HEK293 (cell line): ENCODE measurements around the gene ERI3.

ENCODE experiments used
- BCL11B ChIP-seq: fragments of 450-650 bp; formaldehyde crosslinking; IDR thresholded peaks from 2 replicates; pipeline ENCODE4 v1.5.1; 2016; ENCODE audit warnings: low read depth, missing biosample characterization, missing genetic modification characterization
- GLI2 ChIP-seq: fragments of 450-650 bp; formaldehyde crosslinking; IDR thresholded peaks from 2 replicates; pipeline ENCODE4; 2017; ENCODE audit warnings: missing biosample characterization, missing genetic modification characterization, low read depth, borderline replicate concordance
- GLIS2 ChIP-seq: fragments of 450-650 bp; formaldehyde crosslinking; IDR thresholded peaks from 2 replicates; pipeline ENCODE4 v1.5.1; 2016; ENCODE audit warnings: missing biosample characterization, missing genetic modification characterization
- SCRT1 ChIP-seq: fragments of 450-650 bp; formaldehyde crosslinking; IDR thresholded peaks from 2 replicates; pipeline ENCODE4 v1.5.1; 2016; ENCODE audit warnings: missing biosample characterization, missing genetic modification characterization, borderline replicate concordance
- ZFP69B ChIP-seq: fragments of 450-650 bp; formaldehyde crosslinking; IDR thresholded peaks from 2 replicates; pipeline ENCODE4 v1.5.1; 2016; ENCODE audit warnings: missing biosample characterization, missing genetic modification characterization
- ZNF121 ChIP-seq: fragments of 450-650 bp; formaldehyde crosslinking; IDR thresholded peaks from 2 replicates; pipeline ENCODE4 v1.5.1; 2016; ENCODE audit warnings: missing biosample characterization, missing genetic modification characterization
- ZNF324 ChIP-seq: fragments of 450-650 bp; formaldehyde crosslinking; IDR thresholded peaks from 2 replicates; pipeline ENCODE4 v1.5.1; 2016; ENCODE audit warnings: missing biosample characterization, missing genetic modification characterization
- ZNF366 ChIP-seq: fragments of 450-650 bp; formaldehyde crosslinking; conservative IDR thresholded peaks from 2 replicates; pipeline ENCODE4 v1.5.1; 2016; ENCODE audit warnings: missing biosample characterization, missing genetic modification characterization
- ZNF416 ChIP-seq: fragments of 450-650 bp; formaldehyde crosslinking; IDR thresholded peaks from 2 replicates; pipeline ENCODE4 v1.5.1; 2016; ENCODE audit warnings: missing biosample characterization, missing genetic modification characterization
- ZNF48 ChIP-seq: fragments of 450-650 bp; formaldehyde crosslinking; IDR thresholded peaks from 2 replicates; pipeline ENCODE4 v1.5.1; 2016; ENCODE audit warnings: missing biosample characterization, missing genetic modification characterization
- ZNF610 ChIP-seq: fragments of 450-650 bp; formaldehyde crosslinking; IDR thresholded peaks from 2 replicates; pipeline ENCODE4 v1.5.1; 2016; ENCODE audit warnings: missing biosample characterization, missing genetic modification characterization, borderline replicate concordance
- ZNF658 ChIP-seq: fragments of 450-650 bp; formaldehyde crosslinking; IDR thresholded peaks from 2 replicates; pipeline ENCODE4; 2016; ENCODE audit warnings: missing biosample characterization, missing genetic modification characterization
- ZNF76 ChIP-seq: fragments of 450-650 bp; formaldehyde crosslinking; IDR thresholded peaks from 2 replicates; pipeline ENCODE4; 2016; ENCODE audit warnings: low read depth, missing biosample characterization, missing genetic modification characterization, borderline replicate concordance
- ZNF777 ChIP-seq: fragments of 450-650 bp; formaldehyde crosslinking; IDR thresholded peaks from 2 replicates; pipeline ENCODE4 v1.5.1; 2017; ENCODE audit warnings: missing biosample characterization, missing genetic modification characterization, borderline replicate concordance
- ZNF792 ChIP-seq: fragments of 450-650 bp; formaldehyde crosslinking; IDR thresholded peaks from 2 replicates; pipeline ENCODE4 v1.5.1; 2016; ENCODE audit warnings: missing biosample characterization, missing genetic modification characterization
- ZSCAN23 ChIP-seq: fragments of 450-650 bp; formaldehyde crosslinking; IDR thresholded peaks from 2 replicates; pipeline ENCODE4 v1.5.1; 2016; ENCODE audit warnings: missing biosample characterization, missing genetic modification characterization
- TF ChIP-seq, protein P1 (sequence below): fragments of 450-650 bp; formaldehyde crosslinking; IDR thresholded peaks from 2 replicates; pipeline ENCODE4 v1.5.1; 2016; ENCODE audit warnings: missing biosample characterization, missing genetic modification characterization
- TF ChIP-seq, protein P2 (sequence below): fragments of 450-650 bp; formaldehyde crosslinking; IDR thresholded peaks from 2 replicates; pipeline ENCODE4 v1.5.1; 2016; ENCODE audit warnings: missing biosample characterization, missing genetic modification characterization
- TF ChIP-seq, protein P3 (sequence below): fragments of 450-650 bp; formaldehyde crosslinking; IDR thresholded peaks from 2 replicates; pipeline ENCODE4; 2016; ENCODE audit warnings: missing biosample characterization, missing genetic modification characterization
- TF ChIP-seq, protein P4 (sequence below): fragments of 450-650 bp; formaldehyde crosslinking; IDR thresholded peaks from 2 replicates; pipeline ENCODE4 v1.5.1; 2016; ENCODE audit warnings: missing biosample characterization, missing genetic modification characterization, borderline replicate concordance
- TF ChIP-seq, protein P5 (sequence below): fragments of 450-650 bp; formaldehyde crosslinking; IDR thresholded peaks from 2 replicates; pipeline ENCODE4 v1.5.1; 2017; ENCODE audit warnings: missing biosample characterization, missing genetic modification characterization
- TF ChIP-seq, protein P6 (sequence below): fragments of 450-650 bp; formaldehyde crosslinking; IDR thresholded peaks from 2 replicates; pipeline ENCODE4 v1.5.1; 2016; ENCODE audit warnings: missing biosample characterization, missing genetic modification characterization
- TF ChIP-seq, protein P7 (sequence below): fragments of 450-650 bp; formaldehyde crosslinking; IDR thresholded peaks from 2 replicates; pipeline ENCODE4 v1.5.1; 2016; ENCODE audit warnings: missing biosample characterization, missing genetic modification characterization, low read depth
- TF ChIP-seq, protein P8 (sequence below): fragments of 450-650 bp; formaldehyde crosslinking; IDR thresholded peaks from 2 replicates; pipeline ENCODE4 v1.5.1; 2016; ENCODE audit warnings: missing biosample characterization, missing genetic modification characterization

ERI3 gene

DNA sequence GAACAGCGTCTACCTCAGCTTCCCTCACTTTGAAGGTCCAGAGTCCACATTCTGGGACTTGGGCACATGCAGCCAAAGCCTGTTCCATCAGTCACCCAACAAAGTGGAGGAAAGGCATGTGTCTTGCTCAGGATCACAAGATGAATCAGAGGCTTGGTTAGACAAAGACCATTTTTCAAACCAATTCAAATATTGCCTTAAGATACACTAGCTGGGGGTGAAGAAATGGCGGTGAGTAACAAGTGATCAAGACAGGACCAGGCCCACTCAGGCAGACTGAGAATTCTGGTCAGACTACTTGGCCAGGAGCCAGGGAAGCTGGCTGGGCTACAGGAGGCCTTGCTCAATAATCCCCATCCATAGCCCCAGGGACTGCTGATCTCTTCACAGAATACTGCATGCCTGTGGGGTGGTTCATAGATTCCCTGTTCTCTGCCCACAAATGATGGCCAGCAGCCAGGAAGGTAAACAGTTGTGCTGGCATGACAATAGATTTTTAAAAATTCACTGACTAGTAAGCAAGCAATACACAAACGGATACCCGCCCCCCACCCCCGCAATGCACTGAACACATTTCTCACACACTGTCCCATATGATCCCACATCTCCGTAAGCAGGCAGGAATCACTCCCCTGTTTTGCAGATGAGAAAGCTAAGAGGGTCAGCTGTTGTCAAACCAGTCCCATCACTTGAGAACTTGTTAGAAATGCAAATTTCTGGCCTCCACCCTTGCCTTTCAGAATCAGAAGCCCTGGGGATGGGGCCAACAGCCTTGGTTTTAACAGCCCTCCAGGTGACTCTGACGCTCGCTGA lies 27.2 kb downstream of the ERI3 start (continued):
- TF ChIP-seq ZNF792 (tag by site-specific recombination) (peak; percentile 98), ZNF324 (tag by site-specific recombination) (peak; percentile 86; the same call in 1 of the 2 replicates), BCL11B (tag by site-specific recombination) (no peak), ZNF76 (tag by site-specific recombination) (peak; percentile 47; the same call in 1 of the 2 replicates), ZNF610 (no peak), GLIS2 (tag by site-specific recombination) (peak; percentile 75), ZFP69B (peak; percentile 67; the same call in 1 of the 2 replicates), ZNF121 (tag by site-specific recombination) (0 out of 2 replicates have a peak, but pooled peaks have one; percentile 39), ZNF366 (tag by site-specific recombination) (peak; percentile 92), ZNF48 (tag by site-specific recombination) (no peak), ZNF416 (tag by site-specific recombination) (no peak), GLI2 (tag by site-specific recombination) (no peak), ZNF658 (no peak), ZSCAN23 (0 out of 2 replicates have a peak, but pooled peaks have one; percentile 33), SCRT1 (tag by site-specific recombination) (no peak), ZNF777 (no peak)
- TF ChIP-seq, protein P1, sequence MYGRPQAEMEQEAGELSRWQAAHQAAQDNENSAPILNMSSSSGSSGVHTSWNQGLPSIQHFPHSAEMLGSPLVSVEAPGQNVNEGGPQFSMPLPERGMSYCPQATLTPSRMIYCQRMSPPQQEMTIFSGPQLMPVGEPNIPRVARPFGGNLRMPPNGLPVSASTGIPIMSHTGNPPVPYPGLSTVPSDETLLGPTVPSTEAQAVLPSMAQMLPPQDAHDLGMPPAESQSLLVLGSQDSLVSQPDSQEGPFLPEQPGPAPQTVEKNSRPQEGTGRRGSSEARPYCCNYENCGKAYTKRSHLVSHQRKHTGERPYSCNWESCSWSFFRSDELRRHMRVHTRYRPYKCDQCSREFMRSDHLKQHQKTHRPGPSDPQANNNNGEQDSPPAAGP: no peak
- TF ChIP-seq, protein P2, sequence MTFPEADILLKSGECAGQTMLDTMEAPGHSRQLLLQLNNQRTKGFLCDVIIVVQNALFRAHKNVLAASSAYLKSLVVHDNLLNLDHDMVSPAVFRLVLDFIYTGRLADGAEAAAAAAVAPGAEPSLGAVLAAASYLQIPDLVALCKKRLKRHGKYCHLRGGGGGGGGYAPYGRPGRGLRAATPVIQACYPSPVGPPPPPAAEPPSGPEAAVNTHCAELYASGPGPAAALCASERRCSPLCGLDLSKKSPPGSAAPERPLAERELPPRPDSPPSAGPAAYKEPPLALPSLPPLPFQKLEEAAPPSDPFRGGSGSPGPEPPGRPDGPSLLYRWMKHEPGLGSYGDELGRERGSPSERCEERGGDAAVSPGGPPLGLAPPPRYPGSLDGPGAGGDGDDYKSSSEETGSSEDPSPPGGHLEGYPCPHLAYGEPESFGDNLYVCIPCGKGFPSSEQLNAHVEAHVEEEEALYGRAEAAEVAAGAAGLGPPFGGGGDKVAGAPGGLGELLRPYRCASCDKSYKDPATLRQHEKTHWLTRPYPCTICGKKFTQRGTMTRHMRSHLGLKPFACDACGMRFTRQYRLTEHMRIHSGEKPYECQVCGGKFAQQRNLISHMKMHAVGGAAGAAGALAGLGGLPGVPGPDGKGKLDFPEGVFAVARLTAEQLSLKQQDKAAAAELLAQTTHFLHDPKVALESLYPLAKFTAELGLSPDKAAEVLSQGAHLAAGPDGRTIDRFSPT (tag by site-specific recombination): no peak
- TF ChIP-seq, protein P3, sequence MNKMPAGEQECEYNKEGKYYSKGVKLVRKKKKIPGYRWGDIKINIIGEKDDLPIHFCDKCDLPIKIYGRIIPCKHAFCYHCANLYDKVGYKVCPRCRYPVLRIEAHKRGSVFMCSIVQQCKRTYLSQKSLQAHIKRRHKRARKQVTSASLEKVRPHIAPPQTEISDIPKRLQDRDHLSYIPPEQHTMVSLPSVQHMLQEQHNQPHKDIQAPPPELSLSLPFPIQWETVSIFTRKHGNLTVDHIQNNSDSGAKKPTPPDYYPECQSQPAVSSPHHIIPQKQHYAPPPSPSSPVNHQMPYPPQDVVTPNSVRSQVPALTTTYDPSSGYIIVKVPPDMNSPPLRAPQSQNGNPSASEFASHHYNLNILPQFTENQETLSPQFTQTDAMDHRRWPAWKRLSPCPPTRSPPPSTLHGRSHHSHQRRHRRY: no peak
- TF ChIP-seq, protein P4, sequence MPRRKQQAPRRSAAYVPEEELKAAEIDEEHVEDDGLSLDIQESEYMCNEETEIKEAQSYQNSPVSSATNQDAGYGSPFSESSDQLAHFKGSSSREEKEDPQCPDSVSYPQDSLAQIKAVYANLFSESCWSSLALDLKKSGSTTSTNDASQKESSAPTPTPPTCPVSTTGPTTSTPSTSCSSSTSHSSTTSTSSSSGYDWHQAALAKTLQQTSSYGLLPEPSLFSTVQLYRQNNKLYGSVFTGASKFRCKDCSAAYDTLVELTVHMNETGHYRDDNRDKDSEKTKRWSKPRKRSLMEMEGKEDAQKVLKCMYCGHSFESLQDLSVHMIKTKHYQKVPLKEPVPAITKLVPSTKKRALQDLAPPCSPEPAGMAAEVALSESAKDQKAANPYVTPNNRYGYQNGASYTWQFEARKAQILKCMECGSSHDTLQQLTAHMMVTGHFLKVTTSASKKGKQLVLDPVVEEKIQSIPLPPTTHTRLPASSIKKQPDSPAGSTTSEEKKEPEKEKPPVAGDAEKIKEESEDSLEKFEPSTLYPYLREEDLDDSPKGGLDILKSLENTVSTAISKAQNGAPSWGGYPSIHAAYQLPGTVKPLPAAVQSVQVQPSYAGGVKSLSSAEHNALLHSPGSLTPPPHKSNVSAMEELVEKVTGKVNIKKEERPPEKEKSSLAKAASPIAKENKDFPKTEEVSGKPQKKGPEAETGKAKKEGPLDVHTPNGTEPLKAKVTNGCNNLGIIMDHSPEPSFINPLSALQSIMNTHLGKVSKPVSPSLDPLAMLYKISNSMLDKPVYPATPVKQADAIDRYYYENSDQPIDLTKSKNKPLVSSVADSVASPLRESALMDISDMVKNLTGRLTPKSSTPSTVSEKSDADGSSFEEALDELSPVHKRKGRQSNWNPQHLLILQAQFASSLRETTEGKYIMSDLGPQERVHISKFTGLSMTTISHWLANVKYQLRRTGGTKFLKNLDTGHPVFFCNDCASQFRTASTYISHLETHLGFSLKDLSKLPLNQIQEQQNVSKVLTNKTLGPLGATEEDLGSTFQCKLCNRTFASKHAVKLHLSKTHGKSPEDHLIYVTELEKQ (tag by site-specific recombination): peak; percentile 86
- TF ChIP-seq, protein P5, sequence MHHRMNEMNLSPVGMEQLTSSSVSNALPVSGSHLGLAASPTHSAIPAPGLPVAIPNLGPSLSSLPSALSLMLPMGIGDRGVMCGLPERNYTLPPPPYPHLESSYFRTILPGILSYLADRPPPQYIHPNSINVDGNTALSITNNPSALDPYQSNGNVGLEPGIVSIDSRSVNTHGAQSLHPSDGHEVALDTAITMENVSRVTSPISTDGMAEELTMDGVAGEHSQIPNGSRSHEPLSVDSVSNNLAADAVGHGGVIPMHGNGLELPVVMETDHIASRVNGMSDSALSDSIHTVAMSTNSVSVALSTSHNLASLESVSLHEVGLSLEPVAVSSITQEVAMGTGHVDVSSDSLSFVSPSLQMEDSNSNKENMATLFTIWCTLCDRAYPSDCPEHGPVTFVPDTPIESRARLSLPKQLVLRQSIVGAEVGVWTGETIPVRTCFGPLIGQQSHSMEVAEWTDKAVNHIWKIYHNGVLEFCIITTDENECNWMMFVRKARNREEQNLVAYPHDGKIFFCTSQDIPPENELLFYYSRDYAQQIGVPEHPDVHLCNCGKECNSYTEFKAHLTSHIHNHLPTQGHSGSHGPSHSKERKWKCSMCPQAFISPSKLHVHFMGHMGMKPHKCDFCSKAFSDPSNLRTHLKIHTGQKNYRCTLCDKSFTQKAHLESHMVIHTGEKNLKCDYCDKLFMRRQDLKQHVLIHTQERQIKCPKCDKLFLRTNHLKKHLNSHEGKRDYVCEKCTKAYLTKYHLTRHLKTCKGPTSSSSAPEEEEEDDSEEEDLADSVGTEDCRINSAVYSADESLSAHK (tag by site-specific recombination): peak; percentile 57; the same call in 1 of the 2 replicates
- TF ChIP-seq, protein P6, sequence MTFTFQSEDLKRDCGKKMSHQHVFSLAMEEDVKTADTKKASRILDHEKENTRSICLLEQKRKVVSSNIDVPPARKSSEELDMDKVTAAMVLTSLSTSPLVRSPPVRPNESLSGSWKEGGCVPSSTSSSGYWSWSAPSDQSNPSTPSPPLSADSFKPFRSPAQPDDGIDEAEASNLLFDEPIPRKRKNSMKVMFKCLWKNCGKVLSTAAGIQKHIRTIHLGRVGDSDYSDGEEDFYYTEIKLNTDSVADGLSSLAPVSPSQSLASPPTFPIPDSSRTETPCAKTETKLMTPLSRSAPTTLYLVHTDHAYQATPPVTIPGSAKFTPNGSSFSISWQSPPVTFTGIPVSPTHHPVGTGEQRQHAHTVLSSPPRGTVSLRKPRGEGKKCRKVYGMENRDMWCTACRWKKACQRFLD: no peak
- TF ChIP-seq, protein P7, sequence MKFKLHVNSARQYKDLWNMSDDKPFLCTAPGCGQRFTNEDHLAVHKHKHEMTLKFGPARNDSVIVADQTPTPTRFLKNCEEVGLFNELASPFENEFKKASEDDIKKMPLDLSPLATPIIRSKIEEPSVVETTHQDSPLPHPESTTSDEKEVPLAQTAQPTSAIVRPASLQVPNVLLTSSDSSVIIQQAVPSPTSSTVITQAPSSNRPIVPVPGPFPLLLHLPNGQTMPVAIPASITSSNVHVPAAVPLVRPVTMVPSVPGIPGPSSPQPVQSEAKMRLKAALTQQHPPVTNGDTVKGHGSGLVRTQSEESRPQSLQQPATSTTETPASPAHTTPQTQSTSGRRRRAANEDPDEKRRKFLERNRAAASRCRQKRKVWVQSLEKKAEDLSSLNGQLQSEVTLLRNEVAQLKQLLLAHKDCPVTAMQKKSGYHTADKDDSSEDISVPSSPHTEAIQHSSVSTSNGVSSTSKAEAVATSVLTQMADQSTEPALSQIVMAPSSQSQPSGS (tag by site-specific recombination): 0 out of 2 replicates have a peak, but pooled peaks have one; percentile 32
- TF ChIP-seq, protein P8, sequence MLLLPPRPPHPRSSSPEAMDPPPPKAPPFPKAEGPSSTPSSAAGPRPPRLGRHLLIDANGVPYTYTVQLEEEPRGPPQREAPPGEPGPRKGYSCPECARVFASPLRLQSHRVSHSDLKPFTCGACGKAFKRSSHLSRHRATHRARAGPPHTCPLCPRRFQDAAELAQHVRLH (tag by site-specific recombination): no peak
